B cell (primary cell): ENCODE results near the gene ZBTB21. TPM values are rescaled to one million over a fixed set of nuclear protein-coding genes. Genes with fewer than 3 reads are reported as not detected.
"Not testable (repeated sequence)": the region's sequence is repeated elsewhere in the genome, so short reads cannot be mapped to it uniquely, and the experiment has no call there.

ENCODE experiments used
- ATAC-seq: fragments of 200-7000 bp; cut with Tn5 transposase; one replicate; pipeline ENCODE4 v1.10.0; 2021; ENCODE audit warnings: low read depth, mild to moderate bottlenecking, moderate number of reproducible peaks, moderate library complexity
- CTCF ChIA-PET: fragments of 350-600 bp; sonication (Branson Sonifier 250); formaldehyde crosslinking; loops from one replicate; lab custom pipeline; 2021; ENCODE audit warnings: antibody characterized with exemption, inconsistent platforms; lab: Charles Lee
- POLR2A ChIA-PET: fragments of 350-600 bp; sonication (Branson Sonifier 250); formaldehyde crosslinking; loops from one replicate; lab custom pipeline; 2021; ENCODE audit warnings: antibody characterized with exemption; lab: Charles Lee
- DNase-seq: peaks from one replicate; pipeline ENCODE4 v3.0.0; 2013
- H2AFZ ChIP-seq: 2 replicates; pipeline ENCODE4 v1.6.1; 2012; ENCODE audit warnings: mild to moderate bottlenecking, low read depth, low read length; ENCODE audit not compliant: insufficient read depth, poor library complexity, severe bottlenecking
- H3K27ac ChIP-seq, 2 donors: 1 replicate in 1 of 2; 2 replicates in 1 of 2; pipeline ENCODE4 v1.5.1; 2012 to 2013; ENCODE audit warnings: low read length in 2 of 2, mild to moderate bottlenecking in 2 of 2, moderate library complexity in 1 of 2
- H3K27me3 ChIP-seq, 4 experiments: fragments of 200-600 bp in 1 of 4; sonication (generic) in 1 of 4; replicated peaks in 1 of 4; 1 replicate in 2 of 4; 2 replicates in 2 of 4; pipeline versions ENCODE4 v1.6.1 to v1.7.0; 2013 to 2016; ENCODE audit warnings: low read length in 3 of 4, mild to moderate bottlenecking in 2 of 4, mixed read lengths in 1 of 4, moderate library complexity in 1 of 4; ENCODE audit not compliant: insufficient read depth in 4 of 4, control insufficient read depth in 3 of 4; ENCODE audit errors: control extremely low read depth in 1 of 4
- H3K36me3 ChIP-seq, 2 experiments: replicated peaks in 1 of 2; 1 replicate in 1 of 2; 2 replicates in 1 of 2; pipeline versions ENCODE4 v1.6.1 to v1.7.1; 2013; ENCODE audit warnings: low read length in 1 of 2; ENCODE audit not compliant: insufficient read depth in 2 of 2, control insufficient read depth in 1 of 2; ENCODE audit errors: control extremely low read depth in 1 of 2, extremely low read depth in 1 of 2
- H3K4me1 ChIP-seq, 2 donors: fragments of 200-600 bp in 1 of 2; sonication (generic) in 1 of 2; 1 replicate in 1 of 2; 2 replicates in 1 of 2; pipeline versions ENCODE4 v1.5.1 to v1.6.1; 2013 to 2017; ENCODE audit warnings: low read length in 2 of 2; ENCODE audit not compliant: control insufficient read depth in 2 of 2, insufficient read depth in 2 of 2
- H3K4me2 ChIP-seq: replicated peaks from 2 replicates; pipeline ENCODE3; 2012; ENCODE audit warnings: mild to moderate bottlenecking, low read depth, low read length; ENCODE audit not compliant: poor library complexity, severe bottlenecking
- H3K4me3 ChIP-seq, 5 experiments: fragments of 200-600 bp in 1 of 5; sonication (generic) in 1 of 5; 1 replicate in 3 of 5; 2 replicates in 2 of 5; pipeline versions ENCODE4 v1.5.1 to v1.7.0; 2011 to 2016; ENCODE audit warnings: low read length in 4 of 5, mild to moderate bottlenecking in 4 of 5, low read depth in 2 of 5, control low read depth in 1 of 5, moderate library complexity in 1 of 5; ENCODE audit not compliant: insufficient read depth in 1 of 5; ENCODE audit errors: control extremely low read depth in 1 of 5, extremely low read depth in 1 of 5
- H3K79me2 ChIP-seq: fragments of 200-600 bp; sonication (generic); one replicate; pipeline ENCODE4 v1.6.0; 2016; ENCODE audit warnings: low read length; ENCODE audit not compliant: control insufficient read depth, insufficient read depth
- H3K9ac ChIP-seq: fragments of 200-600 bp; sonication (generic); 2 replicates; pipeline ENCODE4 v1.6.1; 2017; ENCODE audit warnings: mild to moderate bottlenecking, low read length, moderate library complexity
- H3K9me3 ChIP-seq, 3 donors: one replicate each; pipeline versions ENCODE4 v1.6.1 to v1.7.1; 2013; ENCODE audit warnings: low read length in 2 of 3; ENCODE audit not compliant: control insufficient read depth in 2 of 3, insufficient read depth in 1 of 3; ENCODE audit errors: control extremely low read depth in 1 of 3
- H4K20me1 ChIP-seq: 2 replicates; pipeline ENCODE4 v1.6.0; 2012; ENCODE audit warnings: mild to moderate bottlenecking, low read length; ENCODE audit not compliant: insufficient read depth, control insufficient read depth, poor library complexity, severe bottlenecking
- H3K27ac Mint-ChIP-seq: one replicate; pipeline ENCODE4 v1.8.0; 2021; ENCODE audit warnings: mixed read lengths
- H3K27me3 Mint-ChIP-seq: one replicate; pipeline ENCODE4 v1.8.0; 2021; ENCODE audit warnings: mixed read lengths
- H3K4me1 Mint-ChIP-seq: one replicate; pipeline ENCODE4 v1.8.0; 2021; ENCODE audit warnings: mixed read lengths
- H3K4me3 Mint-ChIP-seq: one replicate; pipeline ENCODE4 v1.8.0; 2021; ENCODE audit warnings: mixed read lengths
- H3K9me3 Mint-ChIP-seq: one replicate; pipeline ENCODE4 v1.8.0; 2022; ENCODE audit warnings: mixed read lengths; ENCODE audit not compliant: insufficient read depth
- CTCF ChIP-seq: fragments of 200-600 bp; IDR thresholded peaks from one replicate; pipeline ENCODE4 v1.8.0; 2022; ENCODE audit warnings: antibody characterized with exemption, mild to moderate bottlenecking
- EZH2 ChIP-seq: IDR thresholded peaks from 2 replicates; pipeline ENCODE4 v1.6.1; 2012; ENCODE audit warnings: borderline replicate concordance, low read depth, mild to moderate bottlenecking, moderate library complexity, low read length; ENCODE audit not compliant: insufficient read depth, poor library complexity, severe bottlenecking
- WGBS: methylation state at CpG from one replicate; pipeline ENCODE4 v1.1.5; 2013; ENCODE audit warnings: missing lambda C conversion rate; ENCODE audit not compliant: insufficient coverage; 5-methylcytosine and 5-hydroxymethylcytosine counted together
- intact Hi-C: fragments of 100-400 bp; cut with micrococcal nuclease; formaldehyde crosslinking; loops from one replicate; pipeline ENCODE4 v1.10.0; 2022
- polyA plus RNA-seq: library from polyadenylated mRNA; depleted of rRNA; stranded (reverse); fragments of >200 nt; gene quantifications from 2 replicates; pipeline ENCODE4 v1.2.3, GENCODE V29; 2012
- total RNA-seq, 2 donors: library from RNA; stranded (reverse); fragments of 120-200 nt in 1 of 2; gene quantifications; 1 replicate in 1 of 2; 2 replicates in 1 of 2; pipeline versions ENCODE4 v1.2.3 to v1.2.4, GENCODE V29; 2013 to 2022

ZBTB21 gene
- total and polyA plus RNA-seq, 2 donors (not counting 1 experiment from before 2014, with no cell fraction given), result 12.4 to 40.1 TPM

GRCh38 chr21:41951876-41952567 is 58.1 kb downstream of the ZBTB21 start:
- H3K79me2 ChIP-seq, result no peaks in the 10 kb centered on the region
- H3K9me3 Mint-ChIP-seq, result no peaks in the 10 kb centered on the region
- H3K4me1 Mint-ChIP-seq, result peaks cover 16% of the 10 kb centered on the region
- H3K4me3 Mint-ChIP-seq, result peak overlapping the region; percentile 74
- 98% methylated on average over 4 of the region's 5 CpGs for WGBS
- no peak for TF ChIP-seq EZH2
- H4K20me1 ChIP-seq, result no peaks in the 10 kb centered on the region
- no peak for DNase-seq
- H3K27ac ChIP-seq, result no peak overlapping the region
- H2AFZ ChIP-seq, result no peak overlapping the region
- H3K27ac Mint-ChIP-seq, result peak overlapping the region; percentile 10
- H3K27me3 Mint-ChIP-seq, result peaks cover 30% of the 10 kb centered on the region
- no peak overlapping the region for H3K4me2 ChIP-seq
- peaks cover 17 to 19% of the 10 kb centered on the region in 2 donors for H3K4me1 ChIP-seq
- intact Hi-C loops, result no loop called here
- H3K9ac ChIP-seq, result no peak overlapping the region
- peaks cover 0 to 27% (median 7%) of the 10 kb centered on the region in 4 experiments for H3K27me3 ChIP-seq
- no peak for ATAC-seq
- H3K36me3 ChIP-seq, result no peaks in the 10 kb centered on the region
- ChIA-PET POLR2A (no interaction called here), CTCF (no interaction called here)
- no peak overlapping the region for H3K4me3 ChIP-seq
- H3K9me3 ChIP-seq, result peaks cover 0 to 6% (median 0%) of the 10 kb centered on the region in 3 donors

GRCh38 chr21:41950941-41951351 is 59.2 kb downstream of the ZBTB21 start:
- POLR2A ChIA-PET, result no interaction called here
- 98% methylated on average over 11 of the region's 14 CpGs for whole genome bisulfite sequencing
- peaks cover 0 to 27% (median 7%) of the 10 kb centered on the region in 4 experiments for H3K27me3 ChIP-seq
- H3K4me2 ChIP-seq, result no peak overlapping the region
- no peak for ATAC-seq
- CTCF ChIA-PET, result no interaction called here
- H3K27ac ChIP-seq, result no peak overlapping the region
- no peaks in the 10 kb centered on the region for H3K79me2 ChIP-seq
- no peak overlapping the region for H2AFZ ChIP-seq
- H3K4me1 ChIP-seq, result peaks cover 15 to 17% of the 10 kb centered on the region in 2 donors
- H3K36me3 ChIP-seq, result no peaks in the 10 kb centered on the region
- Mint-ChIP-seq H3K9me3 (no peaks in the 10 kb centered on the region), H3K27ac (no peak overlapping the region), H3K27me3 (peaks cover 25% of the 10 kb centered on the region), H3K4me1 (peaks cover 16% of the 10 kb centered on the region), H3K4me3 (no peak overlapping the region)
- intact Hi-C loops, result no loop called here
- H3K9me3 ChIP-seq, result peaks cover 0 to 4% (median 0%) of the 10 kb centered on the region in 3 donors
- TF ChIP-seq EZH2 (no peak), CTCF (no peak)
- no peak overlapping the region for H3K9ac ChIP-seq
- DNase-seq, result no peak
- no peaks in the 10 kb centered on the region for H4K20me1 ChIP-seq
- H3K4me3 ChIP-seq, result no peak overlapping the region

- CTCF ChIA-PET, intact Hi-C loops: not testable (repeated sequence)
These were observed 60.5 kb downstream of the ZBTB21 start for GRCh38 chr21:41949631-41950030.

More at GRCh38 chr21:41949631-41950030, 60.5 kb downstream of the ZBTB21 start:
- H3K36me3 ChIP-seq, POLR2A ChIA-PET, ATAC-seq, DNase-seq, H3K9ac ChIP-seq, H3K27ac ChIP-seq, H2AFZ ChIP-seq, H4K20me1 ChIP-seq, H3K27ac Mint-ChIP-seq, H3K79me2 ChIP-seq, H3K4me3 Mint-ChIP-seq, H3K9me3 ChIP-seq, H3K9me3 Mint-ChIP-seq, H3K4me1 Mint-ChIP-seq, H3K4me3 ChIP-seq, H3K4me2 ChIP-seq: not testable (repeated sequence)
- H3K27me3 Mint-ChIP-seq, result peaks cover 15% of the 10 kb centered on the region
- Histone ChIP-seq H3K4me1 (peaks cover 9 to 11% of the 10 kb centered on the region in 2 donors), H3K27me3 (peaks cover 0 to 17% (median 5%) of the 10 kb centered on the region in 4 experiments)
- WGBS, result no CpG with 5 or more reads among the region's 3 CpGs
